Stimulated activated CD4-positive, alpha-beta T cell treated with anti-CD3 and anti-CD28 coated beads, TNF-alpha, amount 100 ng/mL, for 1 hour (primary cell): Measurements from ENCODE around the gene FLT1.

Experiments used
- DNase-seq, 3 donors: peaks; one replicate each; pipeline ENCODE4 v3.0.0-alpha.2; 2020; ENCODE audit warnings: low read depth in 3 of 3, low spot score in 1 of 3

The FLT1 gene

GRCh38 chr13:28494778-28495537 lies at the start of gene FLT1:
Gene FLT1 (minus strand): TSS chr13:28495128. CDS start chr13:28494843, 285 bp downstream.
- no peak for DNase-seq

- no peak for DNase-seq
These were observed 49.1 kb upstream of the FLT1 start for GRCh38 chr13:28544026-28544425.

- no peak for DNase-seq
These were observed 47.9 kb upstream of the FLT1 start for GRCh38 chr13:28542804-28543203.

GRCh38 chr13:28541966-28542365 lies 47.0 kb upstream of the FLT1 start:
- DNase-seq: no peak

- no peak for DNase-seq
These were observed 45.7 kb upstream of the FLT1 start for GRCh38 chr13:28540612-28541011.

- no peak for DNase-seq
These were observed 44.8 kb upstream of the FLT1 start for GRCh38 chr13:28539625-28540286.

- no peak for DNase-seq
These were observed 44.0 kb upstream of the FLT1 start for GRCh38 chr13:28538932-28539331.

GRCh38 chr13:28537171-28537570 lies 42.2 kb upstream of the FLT1 start:
- no peak for DNase-seq

- DNase-seq: no peak
These were observed 41.4 kb upstream of the FLT1 start for GRCh38 chr13:28536371-28536770.

- no peak for DNase-seq
These were observed 40.8 kb upstream of the FLT1 start for GRCh38 chr13:28535734-28536133.

GRCh38 chr13:28534801-28535200 lies 39.9 kb upstream of the FLT1 start:
- DNase-seq: no peak

- DNase-seq: no peak
These were observed 39.3 kb upstream of the FLT1 start for GRCh38 chr13:28534210-28534609.

GRCh38 chr13:28533441-28534166 lies 38.7 kb upstream of the FLT1 start:
- DNase-seq: no peak

GRCh38 chr13:28533125-28533436 lies 38.2 kb upstream of the FLT1 start:
- no peak for DNase-seq

- no peak for DNase-seq
These were observed 37.6 kb upstream of the FLT1 start for GRCh38 chr13:28532388-28533124.

GRCh38 chr13:28531845-28532387 lies 37.0 kb upstream of the FLT1 start:
- DNase-seq: no peak

- no peak for DNase-seq
These were observed 36.3 kb upstream of the FLT1 start for GRCh38 chr13:28531077-28531844.

GRCh38 chr13:28530729-28531076 lies 35.8 kb upstream of the FLT1 start:
- DNase-seq: no peak

GRCh38 chr13:28529836-28530235 lies 34.9 kb upstream of the FLT1 start:
- DNase-seq: no peak

- DNase-seq: no peak
These were observed 33.9 kb upstream of the FLT1 start for GRCh38 chr13:28528848-28529247.

- no peak for DNase-seq
These were observed 33.5 kb upstream of the FLT1 start for GRCh38 chr13:28528388-28528787.
